WERI-Rb-1 (cell line): ENCODE data around the gene CEBPG.

Experiments
- DNase-seq: peaks from one replicate; pipeline ENCODE4 v3.0.0-alpha.2; 2020
- H3K27ac ChIP-seq: fragments of 250-450 bp; sonication (Bioruptor Pico); 2 replicates; pipeline ENCODE4 v1.5.1; 2020; ENCODE audit warnings: mild to moderate bottlenecking, moderate library complexity
- H3K27me3 ChIP-seq: fragments of 250-450 bp; sonication (Bioruptor Pico); 2 replicates; pipeline ENCODE4 v1.5.1; 2021; ENCODE audit warnings: mild to moderate bottlenecking, low read depth, moderate library complexity; ENCODE audit not compliant: insufficient read depth, severe bottlenecking
- H3K36me3 ChIP-seq: fragments of 250-450 bp; sonication (Bioruptor Pico); 2 replicates; pipeline ENCODE4 v1.5.1; 2020; ENCODE audit warnings: mild to moderate bottlenecking, moderate library complexity
- H3K4me3 ChIP-seq: 2 replicates; pipeline ENCODE4 v1.5.1; 2011; ENCODE audit warnings: low read depth, mild to moderate bottlenecking, control low read depth, low read length
- H3K9me3 ChIP-seq: fragments of 250-450 bp; sonication (Bioruptor Pico); 2 replicates; pipeline ENCODE4 v1.5.1; 2021; ENCODE audit warnings: mild to moderate bottlenecking, moderate library complexity; ENCODE audit not compliant: severe bottlenecking
- CTCF ChIP-seq: IDR thresholded peaks from 2 replicates; pipeline ENCODE4 v1.5.1; 2011; ENCODE audit warnings: low read depth, mild to moderate bottlenecking, control low read depth, inconsistent platforms, low read length

The CEBPG gene

GRCh38 chr19:33384983-33385382 lies 11.5 kb downstream of the CEBPG start:
- peaks cover 29% of the 10 kb centered on the region for H3K36me3 ChIP-seq
- no peak for TF ChIP-seq CTCF
- DNase-seq: no peak
- no peak overlapping the region for H3K27ac ChIP-seq
- no peaks in the 10 kb centered on the region for H3K27me3 ChIP-seq
- no peak overlapping the region for H3K4me3 ChIP-seq
- H3K9me3 ChIP-seq: no peaks in the 10 kb centered on the region

- no peaks in the 10 kb centered on the region for H3K27me3 ChIP-seq
- no peaks in the 10 kb centered on the region for H3K9me3 ChIP-seq
- H3K4me3 ChIP-seq: no peak overlapping the region
- no peak for TF ChIP-seq CTCF
- peaks cover 21% of the 10 kb centered on the region for H3K36me3 ChIP-seq
- H3K27ac ChIP-seq: no peak overlapping the region
- no peak for DNase-seq
These were observed 12.4 kb downstream of the CEBPG start for GRCh38 chr19:33385956-33386355.

- DNase-seq: no peak
- Histone ChIP-seq H3K9me3 (no peaks in the 10 kb centered on the region), H3K27ac (no peak overlapping the region), H3K4me3 (no peak overlapping the region), H3K36me3 (peaks cover 18% of the 10 kb centered on the region), H3K27me3 (no peaks in the 10 kb centered on the region)
- no peak for TF ChIP-seq CTCF
These were observed 12.9 kb downstream of the CEBPG start for GRCh38 chr19:33386361-33386858.

GRCh38 chr19:33387351-33388230 lies 14.1 kb downstream of the CEBPG start:
- no peak for TF ChIP-seq CTCF
- no peaks in the 10 kb centered on the region for H3K27me3 ChIP-seq
- H3K9me3 ChIP-seq: no peaks in the 10 kb centered on the region
- DNase-seq: no peak
- no peak overlapping the region for H3K27ac ChIP-seq
- no peak overlapping the region for H3K4me3 ChIP-seq
- peaks cover 18% of the 10 kb centered on the region for H3K36me3 ChIP-seq

- Histone ChIP-seq H3K4me3 (no peak overlapping the region), H3K27me3 (no peaks in the 10 kb centered on the region), H3K36me3 (peaks cover 18% of the 10 kb centered on the region), H3K27ac (no peak overlapping the region), H3K9me3 (no peaks in the 10 kb centered on the region)
- TF ChIP-seq CTCF: no peak
- DNase-seq: no peak
These were observed 14.8 kb downstream of the CEBPG start for GRCh38 chr19:33388231-33388724.
